Upper lobe of left lung (tissue), 6 donors: ENCODE results near the gene FBXO11. TPM values are rescaled to one million over a fixed set of nuclear protein-coding genes. Genes with fewer than 3 reads are reported as not detected.

Source experiments
- ATAC-seq, 2 donors: fragments of 200-7000 bp; cut with Tn5 transposase; one replicate each; pipeline ENCODE4 v1.9.1; 2022; ENCODE audit warnings: mild to moderate bottlenecking in 2 of 2, moderate library complexity in 2 of 2; ENCODE audit not compliant: low FRiP score in 2 of 2
- DNase-seq, 2 donors: peaks; one replicate each; pipeline ENCODE4 v3.0.0-alpha.2; 2019 to 2020
- H3K27ac ChIP-seq, 4 donors: fragments of 200-600 bp; sonication (generic); one replicate each; pipeline ENCODE4 v1.5.1; 2016 to 2019
- H3K27me3 ChIP-seq, 4 donors: fragments of 200-600 bp; sonication (generic); one replicate each; pipeline ENCODE4 v1.5.1; 2017 to 2019
- H3K36me3 ChIP-seq, 4 donors: fragments of 200-600 bp; sonication (generic); one replicate each; pipeline ENCODE4 v1.5.1; 2016 to 2019
- H3K4me1 ChIP-seq, 4 donors: fragments of 200-600 bp; sonication (generic); one replicate each; pipeline ENCODE4 v1.5.1; 2018 to 2019
- H3K4me3 ChIP-seq, 4 donors: fragments of 200-600 bp; sonication (generic); one replicate each; pipeline ENCODE4 v1.5.1; 2017 to 2019; ENCODE audit warnings: mild to moderate bottlenecking in 2 of 4, moderate library complexity in 1 of 4
- H3K9me3 ChIP-seq, 4 donors: fragments of 200-600 bp; sonication (generic); one replicate each; pipeline ENCODE4 v1.5.1; 2018 to 2019
- EP300 ChIP-seq, 4 donors: sonication (generic); formaldehyde crosslinking; IDR thresholded peaks; one replicate each; pipeline ENCODE4 v1.5.1; 2017; ENCODE audit warnings: antibody characterized with exemption in 4 of 4, control low read depth in 2 of 4
- POLR2A ChIP-seq, 4 donors: fragments of 450-650 bp; IDR thresholded peaks; one replicate each; pipeline ENCODE4 v1.5.1; 2016 to 2017; ENCODE audit warnings: antibody characterized with exemption in 4 of 4, mild to moderate bottlenecking in 2 of 4
- POLR2AphosphoS5 ChIP-seq, 2 donors: sonication (generic); formaldehyde crosslinking; IDR thresholded peaks; one replicate each; pipeline ENCODE4 v1.5.1; 2017; ENCODE audit warnings: antibody characterized with exemption in 2 of 2
- WGBS, 2 donors: methylation state at CpG; one replicate each; pipeline ENCODE4 v1.1.5; 2017 to 2018; 5-methylcytosine and 5-hydroxymethylcytosine counted together
- total RNA-seq, 6 donors: library from RNA; depleted of rRNA in 4 of 6; stranded (reverse); fragments of >200 nt in 4 of 6; gene quantifications; one replicate each; pipeline versions ENCODE4 v1.1.0 to v1.2.1, GENCODE V29; 2016 to 2021
- TF ChIP-seq, protein P1 (sequence below), 6 experiments: fragments of 450-650 bp in 4 of 6; fragments of 200-600 bp in 2 of 6; sonication (generic) in 2 of 6; IDR thresholded peaks; one replicate each; pipeline ENCODE4 v1.5.1; 2016 to 2019; ENCODE audit warnings: antibody characterized with exemption in 6 of 6
- donor health status: DM: no; HTN: no; CAD: no; lungs with moderate emphysema.
- donor health status: DM: no; HTN: yes; CAD: no; lungs with severe emphysema.

The FBXO11 gene
- total RNA-seq, 6 donors from 2014 or later: 30.5 to 99.2 (median 60.0) TPM

DNA sequence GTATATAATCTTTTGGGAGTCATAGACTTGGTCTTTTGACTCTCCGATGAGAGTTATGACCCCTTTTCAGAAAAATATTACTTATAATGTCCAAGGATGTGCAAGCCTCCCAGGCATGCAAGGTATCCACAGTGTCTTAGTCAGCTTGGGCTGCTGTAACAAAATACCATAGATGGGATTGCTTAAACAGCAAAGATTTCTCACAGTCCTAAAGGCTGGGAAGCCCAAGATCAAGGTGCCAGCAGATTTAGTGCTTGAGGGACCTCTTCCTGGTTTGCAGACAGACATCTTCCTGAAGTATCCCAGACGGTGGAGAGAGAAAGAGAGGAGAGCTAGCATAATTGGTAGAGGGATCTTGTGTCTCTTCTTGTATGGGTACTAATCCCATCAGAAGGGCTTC lies 35.6 kb upstream of the FBXO11 start:
- H3K9me3 ChIP-seq: no peaks in the 10 kb centered on the region
- H3K36me3 ChIP-seq: no peaks in the 10 kb centered on the region
- TF ChIP-seq EP300 (IDR thresholded peaks at IDR 0.05) (no peak), POLR2A (IDR thresholded peaks at IDR 0.05) (no peak), POLR2AphosphoS5 (IDR thresholded peaks at IDR 0.05) (no peak)
- TF ChIP-seq, protein P1, sequence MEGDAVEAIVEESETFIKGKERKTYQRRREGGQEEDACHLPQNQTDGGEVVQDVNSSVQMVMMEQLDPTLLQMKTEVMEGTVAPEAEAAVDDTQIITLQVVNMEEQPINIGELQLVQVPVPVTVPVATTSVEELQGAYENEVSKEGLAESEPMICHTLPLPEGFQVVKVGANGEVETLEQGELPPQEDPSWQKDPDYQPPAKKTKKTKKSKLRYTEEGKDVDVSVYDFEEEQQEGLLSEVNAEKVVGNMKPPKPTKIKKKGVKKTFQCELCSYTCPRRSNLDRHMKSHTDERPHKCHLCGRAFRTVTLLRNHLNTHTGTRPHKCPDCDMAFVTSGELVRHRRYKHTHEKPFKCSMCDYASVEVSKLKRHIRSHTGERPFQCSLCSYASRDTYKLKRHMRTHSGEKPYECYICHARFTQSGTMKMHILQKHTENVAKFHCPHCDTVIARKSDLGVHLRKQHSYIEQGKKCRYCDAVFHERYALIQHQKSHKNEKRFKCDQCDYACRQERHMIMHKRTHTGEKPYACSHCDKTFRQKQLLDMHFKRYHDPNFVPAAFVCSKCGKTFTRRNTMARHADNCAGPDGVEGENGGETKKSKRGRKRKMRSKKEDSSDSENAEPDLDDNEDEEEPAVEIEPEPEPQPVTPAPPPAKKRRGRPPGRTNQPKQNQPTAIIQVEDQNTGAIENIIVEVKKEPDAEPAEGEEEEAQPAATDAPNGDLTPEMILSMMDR (IDR thresholded peaks at IDR 0.05): no peak
- H3K4me3 ChIP-seq: no peak overlapping the region
- no peak for ATAC-seq
- no peak for DNase-seq
- no peaks in the 10 kb centered on the region for H3K4me1 ChIP-seq
- 58 to 71% methylated on average over 2 of the region's 2 CpGs for WGBS, 2 donors
- H3K27ac ChIP-seq: no peak overlapping the region
- H3K27me3 ChIP-seq: no peaks in the 10 kb centered on the region

- Histone ChIP-seq H3K4me1 (no peaks in the 10 kb centered on the region), H3K4me3 (no peak overlapping the region), H3K36me3 (no peaks in the 10 kb centered on the region), H3K9me3 (no peaks in the 10 kb centered on the region), H3K27ac (no peak overlapping the region), H3K27me3 (no peaks in the 10 kb centered on the region)
- TF ChIP-seq POLR2AphosphoS5 (IDR thresholded peaks at IDR 0.05) (no peak), EP300 (IDR thresholded peaks at IDR 0.05) (no peak), POLR2A (IDR thresholded peaks at IDR 0.05) (no peak)
- TF ChIP-seq, protein P1 (IDR thresholded peaks at IDR 0.05): no peak
- no peak for DNase-seq
- WGBS, 2 donors: 88 to 93% methylated on average over 3 of the region's 3 CpGs
- ATAC-seq: no peak
Measured at GRCh38 chr2:47937677-47938076, 31.4 kb upstream of the FBXO11 start.

DNA sequence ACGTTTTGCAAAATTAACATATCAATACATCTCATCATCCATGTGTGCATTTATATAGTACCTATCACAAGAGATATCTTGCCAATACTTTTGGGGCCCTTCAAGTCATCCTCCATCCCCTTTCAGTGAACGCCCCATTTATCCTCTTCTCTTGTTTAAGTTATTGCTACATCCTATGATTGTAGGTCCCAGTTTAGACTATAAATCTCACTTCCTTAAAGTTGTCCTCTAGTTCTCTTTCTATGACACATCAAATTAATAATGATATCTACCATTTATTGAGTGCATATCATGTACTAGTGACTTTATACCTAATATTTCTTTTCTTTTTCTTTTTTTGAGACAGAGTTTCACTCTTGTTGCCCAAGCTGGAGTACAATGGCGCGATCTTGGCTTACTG lies 28.8 kb upstream of the FBXO11 start:
- DNase-seq (no peak), ATAC-seq (no peak)
- H3K27me3 ChIP-seq: no peaks in the 10 kb centered on the region
- H3K9me3 ChIP-seq: no peaks in the 10 kb centered on the region
- H3K36me3 ChIP-seq: no peaks in the 10 kb centered on the region
- H3K27ac ChIP-seq: no peak overlapping the region
- H3K4me1 ChIP-seq: no peaks in the 10 kb centered on the region
- no peak for TF ChIP-seq POLR2A (IDR thresholded peaks at IDR 0.05)
- TF ChIP-seq EP300 (IDR thresholded peaks at IDR 0.05): no peak
- no peak for TF ChIP-seq POLR2AphosphoS5 (IDR thresholded peaks at IDR 0.05)
- TF ChIP-seq, protein P1 (IDR thresholded peaks at IDR 0.05): no peak
- H3K4me3 ChIP-seq: no peak overlapping the region
- 83 to 84% methylated on average over 4 of the region's 4 CpGs for WGBS, 2 donors

DNA sequence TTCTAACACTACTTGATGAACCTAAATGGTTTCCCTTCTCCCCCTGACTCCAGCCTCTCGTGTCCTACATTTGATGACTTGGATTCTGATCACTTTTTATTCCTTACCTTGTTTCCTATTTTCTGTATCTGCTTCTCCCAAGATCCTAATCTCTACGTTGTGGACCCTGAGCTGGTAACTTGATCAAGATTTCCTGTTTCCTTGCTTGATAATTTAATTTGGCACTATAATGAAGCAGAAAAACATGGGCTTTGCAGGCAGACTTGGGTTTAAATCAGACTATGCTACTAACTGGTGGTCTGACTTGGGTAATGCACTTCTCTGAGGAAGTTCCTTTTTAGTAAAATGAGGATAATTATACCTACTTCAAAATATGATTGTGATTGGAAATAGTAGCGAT lies 11.7 kb upstream of the FBXO11 start:
- Histone ChIP-seq H3K9me3 (no peaks in the 10 kb centered on the region), H3K27ac (no peak overlapping the region), H3K27me3 (no peaks in the 10 kb centered on the region), H3K4me1 (no peaks in the 10 kb centered on the region), H3K4me3 (no peak overlapping the region), H3K36me3 (no peaks in the 10 kb centered on the region)
- no peak for TF ChIP-seq POLR2AphosphoS5 (IDR thresholded peaks at IDR 0.05)
- TF ChIP-seq POLR2A (IDR thresholded peaks at IDR 0.05): no peak
- TF ChIP-seq EP300 (IDR thresholded peaks at IDR 0.05): no peak
- TF ChIP-seq, protein P1 (IDR thresholded peaks at IDR 0.05): no peak
- WGBS, 2 donors: 73 to 78% methylated on average over 3 of the region's 3 CpGs
- ATAC-seq (no peak), DNase-seq (no peak)

- no peak overlapping the region for H3K27ac ChIP-seq
- no peaks in the 10 kb centered on the region for H3K9me3 ChIP-seq
- H3K27me3 ChIP-seq: no peaks in the 10 kb centered on the region
- 73 to 92% methylated on average over 3 of the region's 3 CpGs for WGBS, 2 donors
- H3K36me3 ChIP-seq: no peaks in the 10 kb centered on the region
- H3K4me1 ChIP-seq: no peaks in the 10 kb centered on the region
- TF ChIP-seq POLR2A (IDR thresholded peaks at IDR 0.05) (no peak), POLR2AphosphoS5 (IDR thresholded peaks at IDR 0.05) (no peak), EP300 (IDR thresholded peaks at IDR 0.05) (no peak)
- TF ChIP-seq, protein P1 (IDR thresholded peaks at IDR 0.05): no peak
- ATAC-seq: peak in 1 of 2 donors; percentile 70
- H3K4me3 ChIP-seq: no peak overlapping the region
- no peak for DNase-seq
Measured at GRCh38 chr2:47917276-47917961, 11.1 kb upstream of the FBXO11 start.
